HepG2 (cell line): ENCODE measurements around the gene CCDC116.

Experiments used
- POLR2A ChIP-seq, 2 experiments: IDR thresholded peaks; 2 replicates each; pipeline ENCODE4 v1.6.1; 2011; ENCODE audit warnings: low read depth in 2 of 2, low read length in 2 of 2, mild to moderate bottlenecking in 1 of 2, moderate library complexity in 1 of 2; ENCODE audit not compliant: insufficient read depth in 1 of 2
- STAT5B ChIP-seq: sonication (generic); formaldehyde crosslinking; IDR thresholded peaks from 2 replicates; pipeline ENCODE4 v1.4.0; 2020; ENCODE audit warnings: missing genetic modification reagents
- ZNF274 ChIP-seq: sonication (generic); formaldehyde crosslinking; IDR thresholded peaks from 2 replicates; pipeline ENCODE4 v1.5.1; 2020; ENCODE audit warnings: mild to moderate bottlenecking, missing genetic modification reagents
- TF ChIP-seq, protein P1 (sequence below): sonication (generic); formaldehyde crosslinking; conservative IDR thresholded peaks from 2 replicates; pipeline ENCODE4 v1.4.0; 2020; ENCODE audit warnings: missing genetic modification reagents

DNA sequence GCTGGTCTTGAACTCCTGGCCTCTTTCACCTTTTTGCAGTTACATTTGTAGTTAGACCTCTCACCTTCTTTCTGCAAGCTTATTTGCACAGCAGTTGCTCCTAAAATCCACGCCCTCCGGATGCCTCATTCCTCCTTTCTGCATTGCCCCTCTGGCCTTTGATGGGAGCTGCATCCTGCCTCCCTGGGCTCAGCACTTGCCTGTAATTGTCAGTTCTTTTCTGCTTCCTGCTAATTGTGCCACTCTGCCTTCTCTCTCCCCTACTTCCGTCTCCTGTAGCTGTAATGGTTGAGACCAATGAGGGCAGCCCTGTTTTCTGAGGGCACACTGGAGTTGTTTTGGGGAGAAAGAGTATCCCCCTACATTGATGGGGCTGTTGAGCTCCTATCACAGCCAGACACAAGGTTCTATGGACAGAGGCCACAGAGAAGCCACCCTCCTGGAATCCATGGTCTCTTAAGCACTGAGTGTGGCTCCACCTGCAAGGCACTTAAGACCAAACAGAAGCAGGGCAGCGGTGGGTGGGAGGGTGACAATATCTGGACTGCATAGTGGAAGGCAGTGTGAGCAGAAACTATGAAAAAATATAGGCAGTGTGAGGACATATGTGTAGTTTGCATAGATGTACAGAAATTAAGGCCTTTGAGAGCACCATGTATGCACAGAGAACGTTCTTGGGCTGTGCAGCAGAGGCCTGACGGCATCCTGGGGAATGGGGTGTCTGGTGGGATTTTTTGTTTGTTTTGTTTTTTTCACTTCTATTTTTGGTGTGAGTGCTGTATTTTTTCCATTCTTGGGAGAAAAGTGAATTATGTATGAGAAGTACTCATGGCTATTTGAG, 33.3 kb upstream of the CCDC116 start:
- no peak for TF ChIP-seq POLR2A (IDR thresholded peaks at IDR 0.05; ENCODE audit: insufficient read depth in 1 of 2, low read depth in 2 of 2, low read length in 2 of 2)
- TF ChIP-seq ZNF274 (CRISPR knock-in tag), result no peak
- no peak for TF ChIP-seq STAT5B
- TF ChIP-seq, protein P1, sequence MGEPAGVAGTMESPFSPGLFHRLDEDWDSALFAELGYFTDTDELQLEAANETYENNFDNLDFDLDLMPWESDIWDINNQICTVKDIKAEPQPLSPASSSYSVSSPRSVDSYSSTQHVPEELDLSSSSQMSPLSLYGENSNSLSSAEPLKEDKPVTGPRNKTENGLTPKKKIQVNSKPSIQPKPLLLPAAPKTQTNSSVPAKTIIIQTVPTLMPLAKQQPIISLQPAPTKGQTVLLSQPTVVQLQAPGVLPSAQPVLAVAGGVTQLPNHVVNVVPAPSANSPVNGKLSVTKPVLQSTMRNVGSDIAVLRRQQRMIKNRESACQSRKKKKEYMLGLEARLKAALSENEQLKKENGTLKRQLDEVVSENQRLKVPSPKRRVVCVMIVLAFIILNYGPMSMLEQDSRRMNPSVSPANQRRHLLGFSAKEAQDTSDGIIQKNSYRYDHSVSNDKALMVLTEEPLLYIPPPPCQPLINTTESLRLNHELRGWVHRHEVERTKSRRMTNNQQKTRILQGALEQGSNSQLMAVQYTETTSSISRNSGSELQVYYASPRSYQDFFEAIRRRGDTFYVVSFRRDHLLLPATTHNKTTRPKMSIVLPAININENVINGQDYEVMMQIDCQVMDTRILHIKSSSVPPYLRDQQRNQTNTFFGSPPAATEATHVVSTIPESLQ (CRISPR knock-in tag), result no peak
